Calu3 (cell line): ENCODE results near the gene PNKD. TPM values are rescaled to one million over a fixed set of nuclear protein-coding genes. Genes with fewer than 3 reads are reported as not detected.

Source experiments
- BruUV-seq: library from RNA; stranded (reverse); fragments of 400-500 nt; replicated peaks from 2 replicates; lab custom pipeline; 2021; lab: Mats Ljungman, UMichigan
- CTCF ChIA-PET: fragments of 300-600 bp; sonication (Branson Sonifier 250); formaldehyde crosslinking; loops from one replicate; lab custom pipeline; 2022; ENCODE audit warnings: antibody characterized with exemption; lab: Charles Lee
- DNase-seq: peaks from one replicate; pipeline ENCODE4 v3.0.0; 2022
- H3K27ac Mint-ChIP-seq: one replicate; pipeline ENCODE4 v1.8.0; 2022; ENCODE audit warnings: mixed read lengths; ENCODE audit not compliant: unreplicated experiment
- H3K27me3 Mint-ChIP-seq: one replicate; pipeline ENCODE4 v1.8.0; 2022; ENCODE audit warnings: mixed read lengths; ENCODE audit not compliant: unreplicated experiment
- H3K36me3 Mint-ChIP-seq: one replicate; pipeline ENCODE4 v1.8.0; 2022; ENCODE audit warnings: mild to moderate bottlenecking, moderate library complexity, mixed read lengths; ENCODE audit not compliant: insufficient read depth, unreplicated experiment
- H3K4me1 Mint-ChIP-seq: one replicate; pipeline ENCODE4 v1.8.0; 2022; ENCODE audit warnings: mild to moderate bottlenecking, low read depth, mixed read lengths; ENCODE audit not compliant: unreplicated experiment
- H3K4me3 Mint-ChIP-seq: one replicate; pipeline ENCODE4 v1.8.0; 2022; ENCODE audit warnings: mild to moderate bottlenecking, low read depth, moderate library complexity, mixed read lengths; ENCODE audit not compliant: unreplicated experiment
- H3K9me3 Mint-ChIP-seq: one replicate; pipeline ENCODE4 v1.8.0; 2022; ENCODE audit warnings: low read depth, mixed read lengths; ENCODE audit not compliant: unreplicated experiment
- CTCF ChIP-seq: fragments of 200-600 bp; IDR thresholded peaks from one replicate; pipeline ENCODE4 v1.8.0; 2022; ENCODE audit warnings: antibody characterized with exemption; ENCODE audit not compliant: unreplicated experiment
- intact Hi-C: fragments of 100-400 bp; cut with micrococcal nuclease; formaldehyde crosslinking; loops from one replicate; pipeline ENCODE4 v1.10.0; 2022; ENCODE audit not compliant: unreplicated experiment
- total RNA-seq: library from RNA; stranded (reverse); gene quantifications from 2 replicates; pipeline ENCODE4 v1.2.3, GENCODE V29; 2022

PNKD gene
- total RNA-seq, 1 experiment from 2014 or later: 46.8 TPM

GRCh38 chr2:218286570-218287459 lies 16.5 kb downstream of the PNKD start:
- TF ChIP-seq CTCF: no peak
- peaks cover 92% of the 10 kb centered on the region for H3K4me1 Mint-ChIP-seq
- peak overlapping the region; percentile 96 for H3K27ac Mint-ChIP-seq
- peak overlapping the region; percentile 61 for H3K4me3 Mint-ChIP-seq
- intact Hi-C loops: no loop called here
- H3K9me3 Mint-ChIP-seq: no peaks in the 10 kb centered on the region
- H3K36me3 Mint-ChIP-seq: peaks cover 90% of the 10 kb centered on the region
- no TSS peak for BruUV-seq
- no peaks in the 10 kb centered on the region for H3K27me3 Mint-ChIP-seq
- DNase-seq: peak; percentile 94
- CTCF ChIA-PET: interaction anchor here (0.6 to 3.4 kb wide), 9 partner anchors 11 to 109 kb away, joined by 3 to 54 read pairs (median 3); partner anchors contain the start of genes AAMP, CATIP and PNKD

GRCh38 chr2:218289639-218290315 lies 19.5 kb downstream of the PNKD start:
- no peak for DNase-seq

DNA sequence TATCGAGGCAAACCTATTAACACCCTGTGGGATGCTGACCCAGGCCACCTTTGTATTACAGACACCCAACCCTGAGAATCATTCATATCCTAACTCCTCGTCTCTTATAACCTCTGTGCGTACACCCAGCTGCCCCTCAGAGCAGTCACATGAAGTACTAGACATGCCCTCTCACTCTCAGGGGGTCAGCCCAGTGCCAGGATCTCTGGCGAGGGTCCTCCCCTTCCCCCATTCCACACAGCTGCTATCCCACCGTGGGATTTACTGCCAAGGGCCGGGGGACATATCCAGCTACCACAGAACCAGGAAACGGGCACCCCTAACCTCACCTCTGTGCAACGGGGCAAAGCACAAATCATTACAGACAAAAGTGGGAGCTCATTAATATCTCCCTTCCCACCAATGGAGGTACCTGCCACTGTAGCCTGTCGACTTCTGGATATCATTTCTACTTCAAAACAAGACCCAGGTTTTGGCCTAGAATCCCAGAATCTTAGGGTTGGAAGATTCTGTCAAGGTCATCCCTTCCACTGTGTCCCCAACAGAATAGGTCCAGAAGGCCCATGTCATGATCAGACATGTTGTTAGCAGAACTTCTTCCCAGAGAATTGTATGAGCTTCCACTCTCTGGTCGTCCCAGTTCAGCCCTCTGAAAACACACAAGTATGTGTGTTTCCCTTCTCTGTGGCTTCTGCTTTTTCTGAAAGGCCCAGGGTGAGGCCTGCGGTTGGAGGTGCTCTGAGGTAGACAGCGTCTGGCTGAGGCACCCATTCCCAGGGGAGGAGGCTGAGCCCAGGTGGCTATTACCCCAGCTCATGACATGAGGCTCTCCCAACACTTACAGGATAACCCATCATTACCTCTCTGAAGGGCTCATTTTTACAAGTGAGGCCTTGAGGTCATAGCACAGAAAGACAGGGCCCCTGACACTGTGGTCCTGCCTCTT lies 20.3 kb downstream of the PNKD start:
- intact Hi-C loops: loop anchor here (2.0 kb wide), 1 partner anchor 18 kb away; no protein-coding TSS in a partner anchor
- Mint-ChIP-seq H3K36me3 (peaks cover 84% of the 10 kb centered on the region), H3K4me1 (peaks cover 81% of the 10 kb centered on the region), H3K27ac (peak overlapping the region; percentile 74), H3K4me3 (peak overlapping the region; percentile 71), H3K9me3 (no peaks in the 10 kb centered on the region), H3K27me3 (no peaks in the 10 kb centered on the region)
- no peak for DNase-seq
- TSS peak; percentile 16 for BruUV-seq
- no peak for TF ChIP-seq CTCF
- CTCF ChIA-PET: interaction anchor here (0.6 to 2.0 kb wide), 8 partner anchors 8 to 170 kb away, joined by 3 to 15 read pairs (median 6); partner anchors contain the start of genes AAMP and PNKD

More at GRCh38 chr2:218289639-218290315, 19.5 kb downstream of the PNKD start:
- no peak for TF ChIP-seq CTCF
- BruUV-seq: no TSS peak
- Mint-ChIP-seq H3K4me1 (peaks cover 80% of the 10 kb centered on the region), H3K27ac (peak overlapping the region; percentile 74), H3K36me3 (peaks cover 86% of the 10 kb centered on the region), H3K9me3 (no peaks in the 10 kb centered on the region), H3K4me3 (peak overlapping the region; percentile 71), H3K27me3 (no peaks in the 10 kb centered on the region)
- CTCF ChIA-PET: interaction anchor here (1.6 to 2.0 kb wide), 3 partner anchors 16 to 33 kb away, joined by 7 read pairs; no protein-coding TSS in a partner anchor
- intact Hi-C loops: loop anchor here (2.0 kb wide), 1 partner anchor 17 kb away; no protein-coding TSS in a partner anchor
